Motor neuron (in vitro differentiated cells): ENCODE data around the gene DCST2. TPM values are rescaled to one million over a fixed set of nuclear protein-coding genes. Genes with fewer than 3 reads are reported as not detected.

ENCODE experiments used
- ATAC-seq, 8 experiments: fragments of 200-7000 bp; cut with Tn5 transposase; replicated peaks in 6 of 8; 2 replicates each; pipeline ENCODE4 v1.8.0; 2021; ENCODE audit warnings: mild to moderate bottlenecking in 8 of 8, moderate library complexity in 8 of 8
- H3K27ac ChIP-seq, 2 donors: fragments of 250-450 bp; sonication (Bioruptor Pico); 2 replicates each; pipeline ENCODE4 v1.9.0; 2021; ENCODE audit warnings: antibody characterized with exemption in 2 of 2, mild to moderate bottlenecking in 2 of 2, moderate library complexity in 1 of 2
- H3K4me1 ChIP-seq, 2 donors: fragments of 250-450 bp; sonication (Bioruptor Pico); replicated peaks in 1 of 2; 2 replicates each; pipeline ENCODE4 v1.6.1; 2021; ENCODE audit warnings: antibody characterized with exemption in 2 of 2, mild to moderate bottlenecking in 2 of 2, moderate library complexity in 1 of 2
- H3K4me3 ChIP-seq, 5 donors: fragments of 250-450 bp; sonication (Bioruptor Pico); 2 replicates each; pipeline ENCODE4 v1.9.0; 2021; ENCODE audit warnings: antibody characterized with exemption in 5 of 5, mild to moderate bottlenecking in 5 of 5, moderate library complexity in 4 of 5
- WGBS, 10 experiments: fragments of 450-650 bp; shearing (Covaris generic); methylation state at CpG; one replicate each; pipeline ENCODE4 v1.0.0; 2022; 5-methylcytosine and 5-hydroxymethylcytosine counted together
- in situ Hi-C, 9 experiments: fragments of 400-800 bp; cut with MboI; loops; one replicate each; pipeline ENCODE4 v1.15.0; 2021; ENCODE audit warnings: low sequenced_read_pairs in 9 of 9, low pct_unique_long_range_greater_than_20kb in 2 of 9; ENCODE audit not compliant: unreplicated experiment in 9 of 9
- total RNA-seq, 8 experiments: library from RNA; unstranded; fragments of 300-600 nt; gene quantifications; 2 replicates each; pipeline versions ENCODE4 v1.2.3 to v1.2.4, GENCODE V29; 2022

The DCST2 gene
- total RNA-seq, 8 experiments from 2014 or later: 0.22 to 2.8 (median 0.78) TPM; not detected in 1

DNA sequence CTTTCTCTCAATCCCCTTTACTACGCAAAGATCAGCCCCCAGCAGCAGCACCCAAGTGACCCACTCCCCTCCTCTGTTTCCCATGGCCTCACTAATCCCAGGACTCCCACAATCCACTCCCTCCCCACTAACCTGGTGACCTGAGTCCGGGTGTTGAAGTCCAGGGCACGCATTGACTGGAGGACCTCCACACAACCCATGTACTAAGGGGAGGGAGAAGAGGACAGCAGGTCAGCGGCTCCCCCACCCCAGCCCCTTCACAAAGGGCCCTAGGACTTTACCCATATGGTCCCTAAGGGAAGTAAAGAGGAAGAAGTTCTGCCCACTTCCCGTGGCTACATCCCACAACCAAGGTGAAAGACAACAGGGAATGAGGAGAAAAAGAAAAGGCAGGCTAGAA is 64.3 kb downstream of the DCST2 start:
- ATAC-seq: no peak
- Histone ChIP-seq H3K4me3 (peak overlapping the region; percentile 27 to 50 (median 45)), H3K27ac (peak overlapping the region in 1 of 2 donors; percentile 20), H3K4me1 (peaks cover 32 to 34% of the 10 kb centered on the region in 2 donors)
- WGBS, 10 experiments: 0 to 40% (median 23%) methylated on average over 1 to 4 of the region's 5 CpGs; no CpG with 5 or more reads in 3 of the 10 experiments
- in situ Hi-C loops: loop anchor here in 2 of 9 experiments (25.0 kb wide), 1 partner anchor 93 kb away; the partner anchor contains the start of genes ADAM15 (in 2 of the 2) and EFNA4 (in 2 of the 2)

- no peak for ATAC-seq
- Histone ChIP-seq H3K27ac (peak overlapping the region in 1 of 2 donors; percentile 20), H3K4me1 (peaks cover 32 to 34% of the 10 kb centered on the region in 2 donors), H3K4me3 (peak overlapping the region; percentile 27 to 50 (median 45))
- in situ Hi-C loops: loop anchor here in 2 of 9 experiments (25.0 kb wide), 1 partner anchor 94 kb away; the partner anchor contains the start of genes ADAM15 (in 2 of the 2) and EFNA4 (in 2 of the 2)
- WGBS, 10 experiments: 77% methylated on average over 2 of the region's 3 CpGs; no CpG with 5 or more reads in 9 of the 10 experiments
These were observed 64.8 kb downstream of the DCST2 start for GRCh38 chr1:154968731-154969130.

Other genes starting within 250 kb of the DCST2 start
- 10 to 100 TPM in 1 of 8 experiments, 1 to 10 TPM in 4, under 1 TPM in 3; 0.50 to 16.1 (median 1.5) TPM for gene KCNN3, start 163.5 kb downstream of the DCST2 start, total RNA-seq
- 10 to 100 TPM; 11.5 to 47.1 (median 24.6) TPM for gene PMVK, start 97.1 kb downstream of the DCST2 start, total RNA-seq
- gene PBXIP1, start 77.7 kb downstream of the DCST2 start, total RNA-seq: 100 to 1,000 TPM in 2 of 8 experiments, 10 to 100 TPM in 6; 12.4 to 156 (median 30.8) TPM
- gene PYGO2, start 72.0 kb downstream of the DCST2 start, total RNA-seq: 10 to 100 TPM; 14.4 to 49.9 (median 26.5) TPM
- gene SHC1, start 63.0 kb downstream of the DCST2 start, total RNA-seq: 100 to 1,000 TPM in 2 of 8 experiments, 10 to 100 TPM in 6; 24.8 to 184 (median 53.5) TPM
- gene CKS1B, start 59.1 kb downstream of the DCST2 start, total RNA-seq: 100 to 1,000 TPM in 1 of 8 experiments, 10 to 100 TPM in 7; 21.6 to 257 (median 42.5) TPM
- 10 to 100 TPM; 34.1 to 76.9 (median 49.2) TPM for gene FLAD1, start 50.4 kb downstream of the DCST2 start, total RNA-seq
- gene LENEP, start 40.2 kb downstream of the DCST2 start, total RNA-seq: 1 to 10 TPM in 4 of 8 experiments, under 1 TPM in 3, not detected in 1; 0.38 to 3.4 (median 1.3) TPM
- 10 to 100 TPM in 3 of 8 experiments, 1 to 10 TPM in 5; 3.1 to 26.9 (median 8.6) TPM for gene ZBTB7B, start 31.0 kb downstream of the DCST2 start, total RNA-seq
- gene DCST1, start within 50 bp of the DCST2 start, total RNA-seq: under 1 TPM in 2 of 8 experiments, not detected in 6; 0.16 to 1.00 TPM
- gene ADAM15, start 17.5 kb upstream of the DCST2 start, total RNA-seq: 10 to 100 TPM; 15.7 to 76.9 (median 28.1) TPM
- gene EFNA4, start 30.0 kb upstream of the DCST2 start, total RNA-seq: 10 to 100 TPM in 2 of 8 experiments, 1 to 10 TPM in 6; 5.4 to 10.9 (median 7.7) TPM
- gene EFNA3, start 45.1 kb upstream of the DCST2 start, total RNA-seq: 10 to 100 TPM in 5 of 8 experiments, 1 to 10 TPM in 2, under 1 TPM in 1; 0.71 to 53.7 (median 27.8) TPM
- 10 to 100 TPM in 2 of 8 experiments, 1 to 10 TPM in 5, under 1 TPM in 1; 0.92 to 61.0 (median 1.6) TPM for gene EFNA1, start 94.1 kb upstream of the DCST2 start, total RNA-seq
- gene SLC50A1, start 102.1 kb upstream of the DCST2 start, total RNA-seq: 10 to 100 TPM; 11.7 to 54.8 (median 18.9) TPM
- 100 to 1,000 TPM in 4 of 8 experiments, 10 to 100 TPM in 4; 54.1 to 173 (median 119) TPM for gene DPM3, start 106.8 kb upstream of the DCST2 start, total RNA-seq
- gene KRTCAP2, start 139.5 kb upstream of the DCST2 start, total RNA-seq: 100 to 1,000 TPM; 166 to 272 (median 202) TPM
- 10 to 100 TPM in 4 of 8 experiments, 1 to 10 TPM in 2, under 1 TPM in 2; 0.20 to 20.2 (median 11.4) TPM for gene TRIM46, start 140.1 kb upstream of the DCST2 start, total RNA-seq
- 10 to 100 TPM; 12.4 to 51.2 (median 21.0) TPM for gene THBS3, start 174.1 kb upstream of the DCST2 start, total RNA-seq
- gene MTX1, start 174.9 kb upstream of the DCST2 start, total RNA-seq: 10 to 100 TPM; 32.9 to 65.0 (median 44.2) TPM
- gene ENTREP3, start 221.7 kb upstream of the DCST2 start, total RNA-seq: 10 to 100 TPM in 6 of 8 experiments, 1 to 10 TPM in 2; 5.5 to 38.6 (median 22.6) TPM
- gene SCAMP3, start 228.6 kb upstream of the DCST2 start, total RNA-seq: 100 to 1,000 TPM in 3 of 8 experiments, 10 to 100 TPM in 5; 52.0 to 115 (median 80.0) TPM
- gene CLK2, start 239.7 kb upstream of the DCST2 start, total RNA-seq: 100 to 1,000 TPM in 1 of 8 experiments, 10 to 100 TPM in 7; 25.4 to 103 (median 48.0) TPM
- 10 to 100 TPM in 5 of 8 experiments, 1 to 10 TPM in 2, under 1 TPM in 1; 0.76 to 33.4 (median 12.1) TPM for gene HCN3, start 243.7 kb upstream of the DCST2 start, total RNA-seq